ENCODE results near the gene NDUFS8. TPM values are rescaled to one million over a fixed set of nuclear protein-coding genes. Genes with fewer than 3 reads are reported as not detected.
A peak's percentile ranks its signal among the peaks of the same experiment; 100 is the strongest.

NDUFS8 gene
- total RNA-seq, 1 donor from 2014 or later, result 168 TPM

DNA sequence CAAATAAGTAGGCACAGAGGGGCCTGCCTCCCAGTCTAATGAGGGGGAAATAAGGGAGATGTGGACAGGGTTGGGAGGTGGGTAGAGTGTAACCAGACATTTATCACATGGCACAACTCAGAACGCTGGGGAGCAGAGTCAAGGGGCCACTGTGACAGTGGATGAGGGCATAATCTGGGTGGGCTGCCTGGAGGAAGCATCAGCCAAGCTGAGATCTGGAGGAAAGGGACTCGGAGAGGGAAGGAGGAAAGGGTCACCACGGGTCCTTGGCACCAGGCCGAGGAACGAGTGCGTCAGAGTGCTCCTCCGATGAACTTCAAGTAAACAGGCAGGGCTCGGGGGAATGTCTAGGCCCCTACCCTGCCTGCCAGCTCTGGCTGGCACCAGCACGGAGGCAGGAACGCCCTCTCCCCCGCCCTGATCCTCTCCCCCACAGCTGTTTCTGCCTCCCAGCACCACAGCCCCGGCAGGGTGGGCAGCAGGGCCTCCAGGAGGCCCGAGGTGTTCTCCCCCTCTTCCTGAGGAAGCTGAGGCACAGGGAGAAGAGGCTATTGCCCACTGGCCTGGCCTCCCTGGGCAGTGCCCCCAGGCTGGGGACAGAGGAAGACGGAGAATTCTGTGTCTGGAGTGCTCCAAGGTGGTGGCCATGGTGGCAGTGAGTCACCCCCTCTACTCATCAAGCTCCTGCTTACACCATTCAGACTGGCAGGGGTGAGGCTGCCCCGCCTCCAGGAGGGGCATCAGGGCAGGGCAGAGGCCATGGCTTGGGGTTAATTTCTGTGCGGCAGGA lies 16.1 kb upstream of the NDUFS8 start:
- Mint-ChIP-seq H3K4me3 (no peak overlapping the region), H3K9me3 (no peaks in the 10 kb centered on the region), H3K27ac (peak overlapping the region; percentile 91), H3K36me3 (no peaks in the 10 kb centered on the region), H3K4me1 (ENCODE audit: unreplicated experiment) (peaks cover 46% of the 10 kb centered on the region), H3K27me3 (no peaks in the 10 kb centered on the region)
- no peak for DNase-seq (ENCODE audit: extremely low spot score, unreplicated experiment)
- TF ChIP-seq, protein P1, sequence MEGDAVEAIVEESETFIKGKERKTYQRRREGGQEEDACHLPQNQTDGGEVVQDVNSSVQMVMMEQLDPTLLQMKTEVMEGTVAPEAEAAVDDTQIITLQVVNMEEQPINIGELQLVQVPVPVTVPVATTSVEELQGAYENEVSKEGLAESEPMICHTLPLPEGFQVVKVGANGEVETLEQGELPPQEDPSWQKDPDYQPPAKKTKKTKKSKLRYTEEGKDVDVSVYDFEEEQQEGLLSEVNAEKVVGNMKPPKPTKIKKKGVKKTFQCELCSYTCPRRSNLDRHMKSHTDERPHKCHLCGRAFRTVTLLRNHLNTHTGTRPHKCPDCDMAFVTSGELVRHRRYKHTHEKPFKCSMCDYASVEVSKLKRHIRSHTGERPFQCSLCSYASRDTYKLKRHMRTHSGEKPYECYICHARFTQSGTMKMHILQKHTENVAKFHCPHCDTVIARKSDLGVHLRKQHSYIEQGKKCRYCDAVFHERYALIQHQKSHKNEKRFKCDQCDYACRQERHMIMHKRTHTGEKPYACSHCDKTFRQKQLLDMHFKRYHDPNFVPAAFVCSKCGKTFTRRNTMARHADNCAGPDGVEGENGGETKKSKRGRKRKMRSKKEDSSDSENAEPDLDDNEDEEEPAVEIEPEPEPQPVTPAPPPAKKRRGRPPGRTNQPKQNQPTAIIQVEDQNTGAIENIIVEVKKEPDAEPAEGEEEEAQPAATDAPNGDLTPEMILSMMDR (conservative IDR thresholded peaks at IDR 0.05), result no peak

DNA sequence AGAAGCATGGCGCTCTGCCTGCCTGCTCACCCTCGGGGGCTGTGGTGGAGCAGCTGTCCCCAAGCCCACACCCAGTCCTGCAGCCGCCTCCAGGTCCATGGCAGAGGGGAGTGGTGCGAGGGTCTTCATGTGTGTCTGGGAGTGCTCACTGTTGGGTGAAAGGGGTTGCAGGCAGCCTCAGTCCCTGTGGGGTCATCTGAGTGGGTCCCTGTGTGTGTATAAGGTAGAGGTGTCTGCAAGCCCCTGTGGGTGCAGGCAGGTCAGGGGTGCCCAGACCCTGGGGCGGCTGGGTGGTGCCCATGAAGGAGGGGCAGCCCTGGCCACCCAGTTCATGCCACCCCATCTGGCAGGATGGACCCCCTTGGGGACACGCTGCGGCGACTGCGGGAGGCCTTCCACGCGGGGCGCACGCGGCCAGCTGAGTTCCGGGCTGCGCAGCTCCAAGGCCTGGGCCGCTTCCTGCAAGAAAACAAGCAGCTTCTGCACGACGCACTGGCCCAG lies 15.5 kb upstream of the NDUFS8 start:
- Mint-ChIP-seq H3K4me1 (ENCODE audit: unreplicated experiment) (peaks cover 40% of the 10 kb centered on the region), H3K9me3 (no peaks in the 10 kb centered on the region), H3K4me3 (no peak overlapping the region), H3K27ac (no peak overlapping the region), H3K36me3 (no peaks in the 10 kb centered on the region), H3K27me3 (no peaks in the 10 kb centered on the region)
- TF ChIP-seq, protein P1 (conservative IDR thresholded peaks at IDR 0.05), result no peak
- no peak for DNase-seq (ENCODE audit: extremely low spot score, unreplicated experiment)

DNA sequence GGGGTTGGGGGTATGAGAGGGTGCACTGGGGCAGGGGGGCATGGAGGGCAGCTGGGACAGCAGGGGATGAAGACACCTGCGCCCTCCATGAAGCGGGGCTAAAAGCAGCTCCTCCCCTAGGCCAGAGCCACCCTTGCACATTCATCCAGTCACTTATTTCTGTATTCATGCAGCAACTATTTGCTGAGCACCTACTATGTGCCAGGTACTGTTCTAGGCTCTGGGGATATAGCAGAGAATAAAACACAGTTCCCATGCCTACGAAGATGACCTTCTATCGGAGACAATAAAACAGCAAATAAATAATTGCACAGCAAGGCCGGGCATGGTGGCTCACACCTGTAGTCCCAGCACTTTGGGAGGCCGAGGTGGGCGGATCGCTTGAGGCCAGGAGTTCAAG lies 15.0 kb upstream of the NDUFS8 start:
- TF ChIP-seq, protein P1 (conservative IDR thresholded peaks at IDR 0.05), result no peak
- Mint-ChIP-seq H3K4me3 (no peak overlapping the region), H3K9me3 (no peaks in the 10 kb centered on the region), H3K36me3 (no peaks in the 10 kb centered on the region), H3K27me3 (no peaks in the 10 kb centered on the region), H3K4me1 (ENCODE audit: unreplicated experiment) (peaks cover 37% of the 10 kb centered on the region), H3K27ac (no peak overlapping the region)
- no peak for DNase-seq (ENCODE audit: extremely low spot score, unreplicated experiment)

DNA sequence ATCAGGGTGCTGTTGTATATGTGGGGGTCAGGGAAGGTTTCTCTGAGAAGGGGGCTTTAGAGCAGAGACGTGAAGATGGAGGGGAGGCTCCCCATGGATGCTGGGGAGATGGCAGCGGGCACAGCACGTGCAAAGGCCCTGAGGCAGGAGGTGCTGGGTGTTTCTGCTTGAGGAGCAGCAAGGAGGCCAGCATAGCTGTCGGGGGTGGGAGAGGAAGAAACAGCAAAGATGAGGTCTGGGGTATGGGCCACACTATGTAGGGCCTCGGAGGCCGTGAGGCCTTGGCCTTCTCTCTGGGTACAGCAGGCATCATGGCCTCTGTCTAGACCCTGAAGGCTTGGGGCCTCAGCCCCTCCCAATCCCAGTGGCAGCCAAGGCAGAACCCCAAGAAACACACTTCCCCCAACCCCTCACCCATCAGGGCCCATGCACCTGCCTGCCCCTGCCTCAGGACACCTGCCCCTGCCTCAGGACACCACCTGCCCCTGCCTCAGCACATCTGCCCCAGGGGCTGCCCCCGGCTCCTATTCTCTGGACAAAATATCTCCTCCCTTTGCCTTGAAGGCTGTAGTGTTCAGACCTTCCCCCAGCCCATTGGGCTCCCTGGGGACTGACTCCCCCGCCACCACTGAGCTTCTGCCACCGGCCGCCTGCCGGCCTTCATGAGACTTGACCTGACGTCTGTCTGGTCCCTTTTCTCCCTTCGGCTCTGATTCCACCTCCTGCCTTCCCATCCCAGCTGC lies 14.1 kb upstream of the NDUFS8 start:
- Mint-ChIP-seq H3K36me3 (no peaks in the 10 kb centered on the region), H3K4me1 (ENCODE audit: unreplicated experiment) (peaks cover 36% of the 10 kb centered on the region), H3K27ac (peak overlapping the region; percentile 41), H3K9me3 (no peaks in the 10 kb centered on the region), H3K27me3 (no peaks in the 10 kb centered on the region), H3K4me3 (no peak overlapping the region)
- DNase-seq (ENCODE audit: extremely low spot score, unreplicated experiment), result no peak
- TF ChIP-seq, protein P1 (conservative IDR thresholded peaks at IDR 0.05), result no peak

DNA sequence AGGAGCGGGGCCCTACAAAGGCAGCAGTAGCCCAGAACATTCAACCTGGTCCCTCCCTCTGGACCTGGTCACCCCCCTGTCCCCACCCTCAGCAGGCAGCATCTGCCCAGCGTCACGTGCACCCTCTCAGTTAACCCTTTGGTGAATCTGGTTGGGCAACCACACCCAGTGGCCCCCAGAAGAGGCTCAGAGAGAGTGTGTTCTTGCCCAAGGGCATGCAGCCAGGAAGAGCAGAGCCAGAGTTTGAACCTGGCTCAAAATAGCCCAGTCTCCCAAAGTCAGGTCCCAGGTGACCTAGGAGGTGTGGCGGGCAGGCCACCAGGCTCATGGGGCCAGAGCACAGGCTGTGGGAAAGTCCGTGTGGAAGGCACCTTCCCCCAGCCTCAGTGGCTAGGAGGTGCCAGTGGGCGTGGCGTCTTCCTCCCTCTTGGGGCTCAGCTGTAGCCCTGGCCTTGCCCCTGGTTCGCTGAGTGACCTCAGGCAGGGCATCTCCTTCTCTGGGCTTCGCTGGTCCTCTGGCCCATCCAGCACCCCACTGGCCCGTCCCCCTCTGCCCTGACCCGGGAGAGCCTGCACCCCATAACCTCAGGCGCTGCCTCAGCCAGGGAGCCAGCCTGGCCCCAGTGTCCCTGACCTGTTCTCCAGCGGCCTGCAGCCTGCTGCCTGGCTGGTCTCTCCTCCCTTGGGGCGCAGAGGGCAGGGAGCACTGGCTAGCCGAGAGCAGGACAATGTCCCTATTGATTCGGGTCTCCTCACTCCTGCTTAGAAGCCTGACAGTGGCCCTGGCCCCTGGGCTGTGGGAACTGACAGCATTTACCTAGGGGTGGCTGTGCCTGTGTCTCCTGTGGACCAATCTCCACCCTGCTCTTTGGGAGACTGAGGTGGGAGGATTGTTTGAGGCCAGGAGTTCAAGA lies 13.3 kb upstream of the NDUFS8 start:
- H3K27ac Mint-ChIP-seq, result peak overlapping the region; percentile 41
- no peaks in the 10 kb centered on the region for H3K36me3 Mint-ChIP-seq
- H3K9me3 Mint-ChIP-seq, result no peaks in the 10 kb centered on the region
- H3K4me3 Mint-ChIP-seq, result no peak overlapping the region
- no peaks in the 10 kb centered on the region for H3K27me3 Mint-ChIP-seq
- no peak for DNase-seq (ENCODE audit: extremely low spot score, unreplicated experiment)
- H3K4me1 Mint-ChIP-seq (ENCODE audit: unreplicated experiment), result peaks cover 31% of the 10 kb centered on the region
- TF ChIP-seq, protein P1 (conservative IDR thresholded peaks at IDR 0.05), result no peak
